Activated CD4-positive, alpha-beta T cell treated with anti-CD3 and anti-CD28 coated beads, Interleukin-2, Interleukin-6, amounts not matched to agents 100 ng/mL and 50 ng/mL, durations not matched to agents 16 hours and 8 hours (primary cell): ENCODE results near the gene PDE8B.

Source experiments
- DNase-seq: peaks from one replicate; pipeline ENCODE4 v3.0.0-alpha.2; 2020

Gene PDE8B

GRCh38 chr5:77409870-77410621 is 199.6 kb downstream of the PDE8B start:
- DNase-seq, result no peak

- no peak for DNase-seq
These were observed 202.6 kb downstream of the PDE8B start for GRCh38 chr5:77413049-77413448.

- no peak for DNase-seq
These were observed 207.7 kb downstream of the PDE8B start for GRCh38 chr5:77418162-77418561.

- DNase-seq, result no peak
These were observed 208.4 kb downstream of the PDE8B start for GRCh38 chr5:77418601-77419581.

- DNase-seq, result no peak
These were observed 209.4 kb downstream of the PDE8B start for GRCh38 chr5:77419644-77420582.

GRCh38 chr5:77420940-77421339 is 210.5 kb downstream of the PDE8B start:
- DNase-seq, result no peak

GRCh38 chr5:77423022-77423750 is 212.7 kb downstream of the PDE8B start:
- no peak for DNase-seq

GRCh38 chr5:77424921-77425320 is 214.4 kb downstream of the PDE8B start:
- no peak for DNase-seq

- no peak for DNase-seq
These were observed 214.9 kb downstream of the PDE8B start for GRCh38 chr5:77425420-77425819.

- no peak for DNase-seq
These were observed 215.6 kb downstream of the PDE8B start for GRCh38 chr5:77425998-77426659.

GRCh38 chr5:77426670-77427069 is 216.2 kb downstream of the PDE8B start:
- no peak for DNase-seq

GRCh38 chr5:77427998-77428397 is 217.5 kb downstream of the PDE8B start:
- no peak for DNase-seq

- DNase-seq, result no peak
These were observed 218.0 kb downstream of the PDE8B start for GRCh38 chr5:77428526-77428925.

- DNase-seq, result no peak
These were observed 220.2 kb downstream of the PDE8B start for GRCh38 chr5:77430726-77431125.

- no peak for DNase-seq
These were observed 220.8 kb downstream of the PDE8B start for GRCh38 chr5:77431286-77431685.

GRCh38 chr5:77431719-77432118 is 221.2 kb downstream of the PDE8B start:
- DNase-seq, result no peak

GRCh38 chr5:77437194-77437593 is 226.7 kb downstream of the PDE8B start:
- DNase-seq, result no peak

- no peak for DNase-seq
These were observed 227.6 kb downstream of the PDE8B start for GRCh38 chr5:77438071-77438470.

- DNase-seq, result no peak
These were observed 233.2 kb downstream of the PDE8B start for GRCh38 chr5:77443670-77444069.

- DNase-seq, result no peak
These were observed 233.9 kb downstream of the PDE8B start for GRCh38 chr5:77444356-77444755.

- no peak for DNase-seq
These were observed 238.4 kb downstream of the PDE8B start for GRCh38 chr5:77448831-77449230.

GRCh38 chr5:77449277-77449676 is 238.8 kb downstream of the PDE8B start:
- DNase-seq, result no peak
